Endothelial cell of umbilical vein (primary cell): ENCODE measurements around the gene TMEM114. TPM values are rescaled to one million over a fixed set of nuclear protein-coding genes. Genes with fewer than 3 reads are reported as not detected.

Source experiments
- BruUV-seq: library from RNA; stranded (reverse); fragments of 400-500 nt; replicated peaks from 2 replicates; lab custom pipeline; 2021; lab: Mats Ljungman, UMichigan
- CTCF ChIA-PET: fragments of 300-600, 350-600 bp; sonication (Branson Sonifier 250); formaldehyde crosslinking; loops from one replicate; lab custom pipeline; 2021; ENCODE audit warnings: antibody characterized with exemption, inconsistent platforms; lab: Charles Lee
- POLR2A ChIA-PET: fragments of 300-600, 350-600 bp; sonication (Branson Sonifier 250); formaldehyde crosslinking; loops from one replicate; lab custom pipeline; 2021; ENCODE audit warnings: antibody characterized with exemption, inconsistent platforms; lab: Charles Lee
- DNase-seq: peaks from one replicate; pipeline ENCODE4 v3.0.0-alpha.2; 2011; ENCODE audit warnings: low read depth, low spot score
- FAIRE-seq: peaks from 2 replicates; lab custom pipeline; 2011; peaks lifted over from hg19 to GRCh38; lab: Jason Lieb, UNC
- H2AFZ ChIP-seq: 2 replicates; pipeline ENCODE4 v1.6.0; 2012; ENCODE audit warnings: low read depth, low read length, control low read depth, inconsistent platforms
- H3K27ac ChIP-seq: 2 replicates; pipeline ENCODE4 v1.5.1; 2011; ENCODE audit warnings: low read depth, mild to moderate bottlenecking, control low read depth, low read length, moderate library complexity; ENCODE audit not compliant: insufficient read depth
- H3K27me3 ChIP-seq, 2 experiments: 2 replicates each; pipeline versions ENCODE4 v1.6.0 to v1.6.1; 2011; ENCODE audit warnings: low read length in 2 of 2, mixed read lengths in 1 of 2; ENCODE audit not compliant: control insufficient read depth in 2 of 2, insufficient read depth in 2 of 2
- H3K36me3 ChIP-seq, 2 experiments: 2 replicates in 1 of 2; 3 replicates in 1 of 2; pipeline ENCODE4 v1.5.1; 2011; ENCODE audit warnings: low read length in 2 of 2, mild to moderate bottlenecking in 1 of 2, moderate library complexity in 1 of 2; ENCODE audit not compliant: control insufficient read depth in 2 of 2, insufficient read depth in 2 of 2; ENCODE audit errors: extremely low read depth in 1 of 2
- H3K4me1 ChIP-seq: 3 replicates; pipeline ENCODE4 v1.5.1; 2011; ENCODE audit warnings: mild to moderate bottlenecking, low read length; ENCODE audit not compliant: control insufficient read depth, insufficient read depth; ENCODE audit errors: extremely low read depth
- H3K4me2 ChIP-seq: 2 replicates; pipeline ENCODE4 v1.6.1; 2011; ENCODE audit warnings: low read length, control low read depth, mixed read lengths; ENCODE audit not compliant: insufficient read depth
- H3K4me3 ChIP-seq, 3 experiments: fragments of 200-600 bp in 1 of 3; sonication (generic), shearing (Covaris generic) in 1 of 3; replicated peaks in 1 of 3; 2 replicates each; pipeline ENCODE4 v1.5.1; 2011 to 2016; ENCODE audit warnings: control low read depth in 3 of 3, low read length in 3 of 3, mild to moderate bottlenecking in 2 of 3, inconsistent platforms in 1 of 3, low read depth in 1 of 3, moderate library complexity in 1 of 3; ENCODE audit not compliant: insufficient read depth in 1 of 3
- H3K79me2 ChIP-seq: 2 replicates; pipeline ENCODE4 v1.6.0; 2012; ENCODE audit warnings: low read length, inconsistent platforms; ENCODE audit not compliant: control insufficient read depth, insufficient read depth
- H3K9ac ChIP-seq: replicated peaks from 2 replicates; pipeline ENCODE3; 2011; ENCODE audit warnings: low read length, control low read depth; ENCODE audit not compliant: insufficient read depth; ENCODE audit errors: extremely low read depth
- H3K9me1 ChIP-seq: replicated peaks from 3 replicates; pipeline ENCODE4 v1.6.0; 2011; ENCODE audit warnings: mild to moderate bottlenecking, low read length; ENCODE audit not compliant: control insufficient read depth, insufficient read depth; ENCODE audit errors: extremely low read depth
- H3K9me3 ChIP-seq: replicated peaks from 2 replicates; pipeline ENCODE4 v1.5.1; 2012; ENCODE audit warnings: low read length, inconsistent platforms; ENCODE audit not compliant: control insufficient read depth, insufficient read depth
- H4K20me1 ChIP-seq: replicated peaks from 2 replicates; pipeline ENCODE3; 2011; ENCODE audit warnings: mild to moderate bottlenecking, low read length; ENCODE audit not compliant: control insufficient read depth, insufficient read depth; ENCODE audit errors: extremely low read depth
- CTCF ChIP-seq, 2 donors: IDR thresholded peaks; 1 replicate in 1 of 2; 2 replicates in 1 of 2; pipeline ENCODE4 v1.5.1; 2011; ENCODE audit warnings: low read length in 2 of 2, mild to moderate bottlenecking in 2 of 2, moderate library complexity in 2 of 2, control low read depth in 1 of 2, inconsistent platforms in 1 of 2, low read depth in 1 of 2; ENCODE audit not compliant: insufficient read depth in 1 of 2; ENCODE audit errors: extremely low read depth in 1 of 2
- EZH2 ChIP-seq: IDR thresholded peaks from 2 replicates; pipeline ENCODE4 v1.6.1; 2012; ENCODE audit warnings: borderline replicate concordance, low read depth, mild to moderate bottlenecking, moderate library complexity, low read length, inconsistent platforms; ENCODE audit not compliant: severe bottlenecking
- FOS ChIP-seq: IDR thresholded peaks from 2 replicates; pipeline ENCODE4 v1.6.1; 2011; ENCODE audit warnings: mild to moderate bottlenecking, low read length, moderate library complexity, borderline replicate concordance; ENCODE audit not compliant: insufficient read depth
- GATA2 ChIP-seq: IDR thresholded peaks from 2 replicates; pipeline ENCODE4 v1.7.0; 2011; ENCODE audit warnings: low read depth, mild to moderate bottlenecking, moderate library complexity, mixed read lengths, low read length; ENCODE audit not compliant: insufficient read length, insufficient read depth
- JUN ChIP-seq: IDR thresholded peaks from 2 replicates; pipeline ENCODE4 v1.6.1; 2011; ENCODE audit warnings: borderline replicate concordance, low read depth; ENCODE audit not compliant: insufficient read length, insufficient read depth
- MYC ChIP-seq: IDR thresholded peaks from one replicate; pipeline ENCODE4 v1.6.1; 2011; ENCODE audit warnings: mild to moderate bottlenecking, low read depth, low read length
- POLR2A ChIP-seq: IDR thresholded peaks from 2 replicates; pipeline ENCODE4 v1.6.1; 2012; ENCODE audit warnings: low read depth, mild to moderate bottlenecking, control low read depth, low read length
- POLR2AphosphoS5 ChIP-seq: IDR thresholded peaks from 2 replicates; pipeline ENCODE4 v1.6.1; 2012; ENCODE audit warnings: low read depth, mild to moderate bottlenecking, control low read depth, low read length, moderate library complexity; ENCODE audit not compliant: insufficient read depth
- dilution Hi-C: fragments of 300-500 bp; cut with MboI; formaldehyde crosslinking; loops from one replicate; pipeline ENCODE4 v1.15.0; 2019; ENCODE audit warnings: low sequenced_read_pairs; ENCODE audit not compliant: extremely low pct_ligation_motif_present
- intact Hi-C: fragments of 100-400 bp; cut with micrococcal nuclease; formaldehyde crosslinking; loops from one replicate; pipeline ENCODE4 v1.10.0; 2022
- polyA plus RNA-seq, 4 experiments: library from polyadenylated mRNA; depleted of rRNA in 3 of 4; stranded (reverse) in 3 of 4; unstranded in 1 of 4; fragments of >200 nt; gene quantifications; 2 replicates each; pipeline versions ENCODE4 v1.2.1 to v1.2.3, GENCODE V29; 2011 to 2012; ENCODE audit warnings: missing spikeins in 1 of 4
- total RNA-seq: library from RNA; stranded (reverse); gene quantifications from 2 replicates; pipeline ENCODE4 v1.2.3, GENCODE V29; 2021
- TF ChIP-seq, protein P1 (sequence below): IDR thresholded peaks from 2 replicates; pipeline ENCODE4 v1.6.1; 2011; ENCODE audit not compliant: insufficient read depth, insufficient read length

The TMEM114 gene
- total and polyA plus RNA-seq, 2 donors (not counting 3 experiments of a cell fraction or from before 2014, with no cell fraction given) = not detected

DNA sequence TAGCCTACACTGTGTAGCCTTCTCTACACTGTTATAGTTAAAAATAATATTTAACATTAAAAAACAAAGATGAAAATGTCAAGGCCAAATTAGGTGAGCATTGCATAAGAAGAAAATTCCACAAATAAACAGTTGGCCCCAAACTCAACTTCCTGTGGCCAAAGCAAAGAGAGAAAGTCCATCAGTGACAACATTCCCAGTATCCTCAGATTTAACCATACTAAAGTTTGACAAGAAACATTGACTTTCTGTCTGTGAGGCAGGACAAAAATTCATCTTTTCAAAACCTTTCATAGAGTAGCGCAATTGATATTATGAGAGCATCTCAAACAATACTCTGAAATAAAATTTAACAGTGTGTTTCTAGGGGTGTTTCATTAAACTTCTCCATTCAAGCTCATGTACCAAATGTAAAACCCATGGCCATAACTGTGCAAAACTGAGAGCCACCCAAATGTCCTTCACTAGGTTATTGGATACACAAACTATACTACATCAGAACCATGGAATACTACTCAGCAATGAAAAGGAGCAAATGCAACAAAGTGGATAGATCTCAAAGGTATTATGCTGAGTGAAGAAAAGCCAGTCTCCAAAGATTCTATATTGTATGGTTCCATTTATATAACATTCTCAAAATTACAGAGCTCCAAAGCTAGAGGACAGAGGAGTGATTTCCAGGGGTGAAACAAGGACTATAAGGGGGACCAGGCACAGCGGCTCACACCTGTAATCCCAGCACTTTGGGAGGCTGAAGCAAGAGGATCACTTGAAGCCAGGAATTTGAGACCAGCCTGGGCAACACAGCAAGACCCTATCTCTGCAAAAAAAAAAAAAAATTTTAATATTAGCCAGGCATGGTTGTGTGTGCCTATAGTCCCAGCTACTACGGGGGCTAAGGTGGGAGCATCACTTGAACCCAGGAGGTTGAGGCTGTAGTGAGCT lies 38.7 kb downstream of the TMEM114 start:
- no peaks in the 10 kb centered on the region for H3K9me1 ChIP-seq
- DNase-seq (no peak), FAIRE-seq (no peak)
- no peaks in the 10 kb centered on the region for H3K36me3 ChIP-seq
- H3K79me2 ChIP-seq = no peaks in the 10 kb centered on the region
- POLR2A ChIA-PET = no interaction called here
- no peak overlapping the region for H3K9ac ChIP-seq
- no peak overlapping the region for H3K27ac ChIP-seq
- CTCF ChIA-PET = no interaction called here
- H3K27me3 ChIP-seq = no peaks in the 10 kb centered on the region
- no peak overlapping the region for H2AFZ ChIP-seq
- TF ChIP-seq POLR2A (no peak), GATA2 (no peak), FOS (no peak), JUN (no peak), MYC (no peak), EZH2 (no peak), POLR2AphosphoS5 (no peak), CTCF (IDR thresholded peaks at IDR 0.05; ENCODE audit: extremely low read depth in 1 of 2, insufficient read depth in 1 of 2, low read depth in 1 of 2, low read length in 2 of 2) (no peak)
- TF ChIP-seq, protein P1, sequence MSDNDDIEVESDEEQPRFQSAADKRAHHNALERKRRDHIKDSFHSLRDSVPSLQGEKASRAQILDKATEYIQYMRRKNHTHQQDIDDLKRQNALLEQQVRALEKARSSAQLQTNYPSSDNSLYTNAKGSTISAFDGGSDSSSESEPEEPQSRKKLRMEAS = no peak
- H3K4me1 ChIP-seq = no peaks in the 10 kb centered on the region
- no TSS peak for BruUV-seq
- no peak overlapping the region for H3K4me3 ChIP-seq
- no peaks in the 10 kb centered on the region for H4K20me1 ChIP-seq
- intact Hi-C loops = no loop called here
- no peaks in the 10 kb centered on the region for H3K9me3 ChIP-seq
- no peak overlapping the region for H3K4me2 ChIP-seq
- dilution Hi-C loops = no loop called here
